ENCODE measurements around the gene DPYSL3.

The DPYSL3 gene

GRCh38 chr5:147512659-147513379 is 3.0 kb upstream of the DPYSL3 start:
- no peak for DNase-seq

DNA sequence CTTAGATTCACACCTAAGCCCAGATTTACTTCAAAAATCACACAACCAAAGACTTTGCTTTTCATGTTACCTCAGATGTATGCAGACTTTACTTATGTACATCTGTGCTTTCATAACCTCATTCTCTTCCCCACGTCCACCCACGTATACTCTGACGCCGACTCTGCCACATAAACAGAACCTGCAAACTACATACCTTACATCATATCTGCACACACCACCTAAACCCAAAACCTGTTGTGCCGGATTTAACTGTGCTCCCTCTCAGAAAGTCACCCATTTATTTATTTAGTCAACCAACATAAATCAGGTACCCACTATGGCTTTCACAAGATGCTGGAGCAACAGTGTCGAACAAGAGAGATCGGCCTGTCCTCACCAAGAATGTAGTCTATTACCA is 1.0 kb upstream of the DPYSL3 start:
- no peak for DNase-seq

- DNase-seq = no peak
Measured at GRCh38 chr5:147509041-147509709, 693 bp downstream of the DPYSL3 start.

DNA sequence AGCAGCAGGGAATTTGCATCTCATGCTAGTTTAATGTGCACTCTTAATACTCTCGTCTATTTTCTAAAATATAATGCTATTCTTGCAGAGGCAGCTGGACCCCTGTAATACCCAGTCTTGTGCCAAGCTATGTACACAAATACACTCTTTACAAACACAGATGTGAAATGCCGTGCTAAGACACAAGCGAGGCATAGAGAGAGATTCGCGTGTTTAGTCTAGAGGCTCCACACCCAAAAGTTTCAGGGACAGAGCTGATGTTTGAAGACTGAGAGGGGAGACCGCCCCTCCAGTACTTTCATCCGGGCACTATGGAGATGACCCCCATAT is 1.2 kb downstream of the DPYSL3 start:
- DNase-seq = no peak

DNA sequence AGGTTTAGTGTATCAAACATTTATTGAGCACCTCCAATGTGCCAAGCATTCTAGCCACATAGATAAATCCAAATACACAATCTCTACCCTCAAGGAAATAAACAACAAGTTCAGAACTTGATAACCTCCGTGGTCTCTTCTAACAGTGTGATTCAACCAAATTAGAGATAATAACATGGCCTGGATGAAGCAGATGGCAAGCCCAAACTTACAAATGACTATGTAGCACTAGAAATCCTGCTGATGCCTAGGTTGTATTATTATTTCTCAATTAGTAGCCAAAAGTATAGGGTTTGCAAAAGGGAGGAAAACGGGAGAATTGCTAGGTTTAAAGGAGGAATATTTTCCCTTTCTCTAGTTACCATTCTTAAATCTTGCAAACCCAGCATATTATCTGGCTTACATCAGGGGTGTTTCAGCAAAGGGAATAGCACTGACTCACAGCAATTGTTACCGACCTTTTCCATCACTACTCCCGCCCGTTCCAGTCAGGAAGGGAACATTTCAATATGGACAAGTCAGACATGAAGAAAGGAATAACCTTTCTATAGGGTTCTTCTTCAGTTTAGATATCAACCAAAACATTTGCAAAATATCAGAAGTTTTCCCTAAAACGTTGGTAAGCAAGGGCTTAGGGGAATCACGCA is 2.3 kb downstream of the DPYSL3 start:
- peak; percentile 31 for DNase-seq

DNA sequence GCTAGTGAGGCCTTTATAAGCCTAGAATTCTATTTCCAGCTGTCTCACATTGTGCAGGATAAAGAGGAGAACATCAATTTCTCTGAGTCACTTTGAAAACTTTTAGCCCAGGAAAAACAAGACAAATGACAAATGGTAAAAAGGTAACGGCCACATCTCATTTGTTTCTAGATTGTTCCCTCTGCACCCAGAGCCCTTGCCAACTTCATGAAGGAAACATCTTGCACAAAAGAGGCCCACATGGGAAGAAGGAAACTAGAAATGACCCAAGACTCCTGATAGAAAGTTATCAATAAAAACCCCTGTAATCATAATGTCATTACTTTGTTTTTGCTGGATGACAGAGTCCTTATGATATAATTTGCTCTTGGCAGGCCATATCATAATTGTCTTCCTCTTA is 5.3 kb downstream of the DPYSL3 start:
- DNase-seq = no peak

- DNase-seq = peak; percentile 43
Measured at GRCh38 chr5:147504011-147504410, 5.9 kb downstream of the DPYSL3 start.

DNA sequence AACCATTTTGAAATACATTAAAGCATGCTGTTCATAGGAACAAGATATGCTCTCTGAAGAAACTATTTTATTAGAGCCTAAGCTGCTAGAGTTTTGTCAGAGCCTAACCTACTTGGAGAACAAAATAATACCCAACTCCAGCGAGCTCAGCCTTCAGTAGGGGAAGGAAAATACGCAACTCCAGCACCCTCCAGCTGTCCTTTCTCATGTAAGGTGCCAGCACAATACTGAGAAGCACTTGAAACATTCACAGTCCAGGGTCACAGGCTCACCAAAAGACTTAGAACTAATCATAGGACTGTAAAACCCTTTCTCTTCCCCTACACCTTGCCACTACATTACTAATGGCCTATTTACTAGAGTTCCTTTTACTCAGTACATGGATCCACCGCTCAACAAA is 18.9 kb downstream of the DPYSL3 start:
- DNase-seq = no peak

GRCh38 chr5:147487031-147487750 is 22.7 kb downstream of the DPYSL3 start:
- DNase-seq = no peak

DNA sequence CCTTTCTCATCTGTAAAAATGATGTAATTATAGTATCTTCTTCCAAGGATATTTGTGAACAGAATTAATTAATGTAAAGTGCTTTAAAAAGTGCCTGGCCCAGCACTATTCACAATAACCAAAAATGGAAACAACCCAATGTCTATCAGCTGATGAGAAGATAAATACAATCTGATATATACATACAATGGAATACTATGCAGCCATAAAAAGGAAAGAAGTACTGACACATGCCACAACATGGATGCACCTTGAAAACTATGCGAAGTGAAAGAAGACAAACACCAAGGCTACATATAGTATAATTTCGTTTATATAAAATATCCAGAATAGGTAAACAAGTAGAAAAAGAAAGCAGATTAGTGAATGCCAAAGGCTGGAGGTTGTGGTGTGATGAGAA is 24.1 kb downstream of the DPYSL3 start:
- DNase-seq = no peak

DNA sequence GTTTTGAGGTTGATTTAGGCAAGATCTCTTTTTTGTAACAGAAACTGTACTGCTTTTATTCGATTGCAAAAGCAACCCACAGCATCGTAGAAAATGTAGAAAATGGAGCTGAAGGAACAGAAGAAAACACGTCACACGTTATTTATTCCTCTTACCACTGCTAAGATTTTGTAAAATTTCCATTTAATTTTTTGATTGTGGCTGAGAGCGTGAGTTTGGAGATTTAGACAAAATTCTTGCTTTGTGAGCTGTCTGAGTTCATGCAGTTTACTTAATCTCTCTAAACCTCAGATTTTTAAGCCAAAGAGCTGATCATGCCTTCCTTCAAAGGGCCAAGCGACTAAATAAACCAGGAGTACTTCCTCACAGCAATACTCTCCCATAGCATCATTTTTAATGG is 24.8 kb downstream of the DPYSL3 start:
- no peak for DNase-seq

DNA sequence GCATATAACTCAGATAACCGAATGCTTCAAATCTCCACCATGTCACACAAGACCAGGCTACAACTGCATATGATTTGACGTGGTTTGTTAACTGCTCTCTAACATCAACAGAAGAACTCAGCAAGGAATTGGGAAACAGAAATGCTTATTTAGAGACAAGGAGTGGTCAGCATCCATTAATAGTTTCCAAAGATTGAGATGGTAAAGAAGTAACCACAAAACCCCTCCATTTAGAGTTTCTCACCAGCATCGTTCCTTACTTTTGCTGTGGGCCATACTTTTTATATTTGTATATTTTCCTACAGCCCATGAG is 25.2 kb downstream of the DPYSL3 start:
- no peak for DNase-seq

DNA sequence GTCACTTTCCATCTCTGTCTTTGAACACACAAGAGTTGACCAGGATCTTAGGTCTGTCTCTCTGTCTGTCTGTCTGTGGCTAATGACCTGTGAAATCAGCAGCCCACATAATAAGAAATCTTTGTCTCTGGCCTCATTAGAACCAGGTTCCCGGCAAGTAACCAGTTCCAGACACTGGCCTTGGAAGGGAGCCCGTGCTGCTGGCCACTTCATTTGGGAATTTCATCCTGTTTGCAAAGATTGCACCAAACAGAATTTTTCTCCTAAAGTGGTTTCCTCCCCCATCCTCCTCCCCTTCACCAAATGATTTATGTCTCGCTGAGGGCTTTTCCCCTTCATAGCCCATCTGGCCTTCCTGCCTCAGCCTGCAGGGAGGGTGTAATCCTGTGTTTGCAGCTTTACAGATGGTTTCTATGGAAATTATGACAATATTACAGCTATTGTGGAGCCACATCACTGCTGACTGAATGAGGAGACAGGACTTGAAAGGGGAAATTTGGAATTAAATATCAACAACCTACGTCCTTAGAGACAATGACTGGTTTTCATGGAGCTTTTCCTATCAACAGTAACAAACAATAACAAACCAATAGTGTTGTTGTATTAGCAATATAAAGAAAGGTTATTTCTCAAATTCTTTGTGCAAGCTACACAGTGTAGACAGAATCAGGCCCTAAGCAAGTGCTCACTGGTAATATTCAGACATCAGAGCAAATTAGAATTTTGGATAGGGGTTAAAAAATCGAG is 25.7 kb downstream of the DPYSL3 start:
- peak; percentile 95 for DNase-seq

DNA sequence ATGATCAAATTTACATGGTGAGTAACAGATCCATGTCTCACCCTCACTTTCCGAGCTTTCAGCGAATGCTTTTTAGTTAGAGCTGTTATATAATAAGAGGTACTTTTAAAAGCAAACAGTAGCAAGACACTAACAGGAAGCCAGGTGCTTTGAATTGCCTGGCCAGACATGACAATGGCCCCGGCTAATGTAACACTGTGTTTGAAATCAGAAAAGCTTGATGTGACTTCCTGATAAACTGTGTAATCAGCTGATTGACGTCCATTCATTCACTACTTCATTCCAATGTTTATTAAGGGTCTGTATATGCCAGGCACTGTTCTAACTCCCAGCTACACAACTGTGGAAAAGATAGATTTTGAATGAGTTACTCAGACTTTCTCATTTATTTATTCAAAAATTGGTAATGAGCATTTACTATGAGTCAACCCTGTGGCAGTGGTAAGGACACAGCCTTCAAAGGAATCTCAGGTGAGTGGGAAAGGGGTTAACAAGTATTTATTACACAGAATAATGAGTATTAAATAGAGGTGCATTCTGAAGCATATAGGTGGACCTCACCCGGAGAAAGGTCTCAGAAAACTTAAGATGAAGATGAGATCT is 26.6 kb downstream of the DPYSL3 start:
- DNase-seq = peak; percentile 45

DNA sequence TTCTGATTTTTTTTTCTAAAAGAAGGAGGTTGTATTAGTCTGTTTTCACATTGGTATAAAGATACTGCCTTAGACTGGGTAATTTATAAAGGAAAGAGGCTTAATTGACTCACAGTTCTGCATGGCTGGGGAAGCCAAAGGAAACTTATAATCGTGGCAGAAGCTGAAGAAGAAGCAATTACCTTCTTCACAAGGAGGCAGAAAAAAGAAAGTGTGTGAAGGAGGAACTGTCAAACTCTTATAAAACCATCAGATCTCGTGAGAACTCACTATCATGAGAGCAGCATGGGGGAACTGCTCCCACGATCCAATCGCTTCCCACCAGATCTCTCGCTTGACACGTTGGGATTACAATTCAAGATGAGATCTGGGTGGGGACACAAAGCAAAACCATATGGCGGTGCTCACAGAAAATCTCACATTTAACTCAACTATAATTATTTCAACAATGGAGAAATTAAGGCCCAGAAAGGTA is 27.1 kb downstream of the DPYSL3 start:
- peak; percentile 45 for DNase-seq

DNA sequence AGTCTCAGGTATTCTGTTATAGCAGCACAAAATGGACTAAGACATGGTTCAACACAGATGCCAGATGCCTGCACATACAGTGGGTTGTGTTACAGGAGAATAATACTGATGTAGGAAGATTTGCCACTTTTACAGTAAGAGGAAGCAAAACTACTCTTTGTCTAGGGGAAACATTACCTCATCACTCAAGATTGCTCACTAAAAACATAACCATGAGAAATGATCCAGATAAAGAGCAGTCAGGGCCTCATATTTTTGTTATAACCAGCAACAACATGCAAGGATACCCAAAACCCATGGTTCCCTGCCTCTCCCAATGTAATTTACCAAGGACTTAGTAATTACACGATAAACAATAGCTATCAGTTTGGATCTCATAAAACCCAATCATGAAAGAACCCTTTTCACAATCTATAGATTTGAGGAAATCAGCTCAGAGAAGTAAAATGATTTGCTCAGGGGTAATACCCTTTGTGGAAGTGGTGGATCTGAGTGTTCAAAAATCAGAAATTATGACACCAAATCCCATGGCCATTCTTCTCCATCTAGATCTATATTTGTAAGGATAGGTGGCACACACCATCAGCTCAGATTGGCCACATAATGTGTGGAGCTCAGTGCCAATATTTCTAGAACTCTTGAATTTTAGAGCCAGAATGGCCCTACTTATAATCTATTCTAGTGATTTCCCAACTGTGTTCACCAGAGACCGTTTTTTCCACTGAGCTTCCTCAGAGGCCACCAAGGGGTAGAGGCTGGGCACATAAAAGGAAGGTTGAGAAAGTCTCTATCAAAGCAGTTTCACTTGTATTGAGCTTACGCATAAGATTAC is 27.8 kb downstream of the DPYSL3 start:
- peak; percentile 88 for DNase-seq

- peak; percentile 36 for DNase-seq
Measured at GRCh38 chr5:147481376-147481775, 28.5 kb downstream of the DPYSL3 start.

DNA sequence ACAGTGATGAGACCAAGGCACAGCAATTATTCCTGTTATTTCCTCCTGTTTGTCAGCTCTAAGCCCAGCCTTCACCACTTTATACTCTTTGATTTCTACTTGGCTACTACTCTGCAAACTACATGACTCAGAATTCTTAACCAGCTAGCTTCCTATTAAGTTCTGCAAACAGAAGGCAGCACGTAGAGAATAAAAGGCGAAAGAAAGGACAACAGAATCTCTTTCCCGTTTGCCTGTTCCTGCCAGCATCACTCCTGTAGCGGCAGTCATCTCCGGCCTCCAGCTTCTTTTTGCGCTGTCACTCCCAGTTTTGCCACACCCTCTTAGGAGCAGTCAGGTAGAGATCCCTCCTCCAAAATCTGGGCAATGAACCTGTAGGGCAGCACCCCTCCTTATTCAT is 29.9 kb downstream of the DPYSL3 start:
- DNase-seq = peak; percentile 61

- no peak for DNase-seq
Measured at GRCh38 chr5:147479444-147479843, 30.4 kb downstream of the DPYSL3 start.

DNA sequence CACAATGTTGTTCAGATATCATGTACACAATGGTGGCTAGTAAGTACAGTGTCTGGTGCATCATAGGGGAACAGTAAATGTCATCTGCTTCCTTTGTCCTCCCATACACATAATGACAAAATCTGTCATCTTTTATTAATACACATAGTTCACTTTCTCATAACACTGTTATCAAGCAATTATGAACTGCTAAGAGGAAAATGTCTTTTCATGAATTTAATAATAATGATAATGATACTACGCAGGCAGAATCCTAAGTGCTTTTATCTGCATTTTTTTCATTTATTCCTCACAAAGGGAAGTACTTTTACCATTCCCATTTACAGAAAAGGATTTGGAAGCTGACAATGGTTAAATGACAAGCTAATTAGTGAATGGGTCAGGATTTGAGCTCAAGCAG is 35.7 kb downstream of the DPYSL3 start:
- no peak for DNase-seq

- no peak for DNase-seq
Measured at GRCh38 chr5:147472664-147473475, 37.0 kb downstream of the DPYSL3 start.

Measured in kidney glomerular epithelial cell (primary cell).